HG03354 (cell line): ENCODE data around the gene SLC39A11.
"Not testable (repeated sequence)": the region's sequence is repeated elsewhere in the genome, so short reads cannot be mapped to it uniquely, and the experiment has no call there.

Experiments
- ATAC-seq: cut with Tn5 transposase; IDR thresholded peaks from one replicate; pipeline ENCODE4 v1.9.1; 2021; ENCODE audit warnings: mild to moderate bottlenecking; ENCODE audit not compliant: unreplicated experiment, poor library complexity, severe bottlenecking

The SLC39A11 gene

DNA sequence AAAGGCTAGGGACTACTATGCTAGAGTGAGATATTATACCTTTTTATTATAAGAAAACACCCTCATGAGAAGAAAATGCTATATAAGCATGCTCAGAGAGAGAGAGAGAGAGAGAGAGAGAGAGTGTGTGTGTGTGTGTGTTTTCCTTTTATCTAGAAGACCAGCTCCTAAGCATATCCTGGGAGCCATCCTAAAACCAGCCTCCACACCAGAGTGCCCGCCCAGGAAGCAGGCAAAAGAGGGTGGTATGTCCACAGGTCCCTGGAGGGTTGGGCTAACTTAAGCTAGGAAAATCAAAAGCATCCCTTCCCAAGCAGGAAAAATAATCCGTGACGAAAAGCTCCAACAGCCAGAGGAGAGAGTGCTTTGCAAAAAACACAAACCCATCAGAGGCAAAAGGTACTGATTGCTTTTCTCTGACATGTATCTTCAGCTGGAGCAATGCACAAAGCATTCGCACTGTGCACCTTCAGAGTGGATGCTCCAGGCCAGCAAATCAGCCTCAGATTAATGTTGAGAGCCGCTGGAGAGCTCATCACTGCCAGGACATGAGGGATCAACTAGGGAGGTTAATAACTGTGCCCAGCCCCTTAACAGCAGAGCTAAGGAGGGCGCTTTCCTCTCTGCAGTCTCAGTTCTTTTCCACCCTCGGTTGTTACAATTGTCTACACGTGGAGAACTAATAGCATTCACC, 125.1 kb downstream of the SLC39A11 start:
- no peak for ATAC-seq

- no peak for ATAC-seq
Observed at GRCh38 chr17:72962106-72962505, 130.4 kb downstream of the SLC39A11 start.

- no peak for ATAC-seq
Observed at GRCh38 chr17:72955391-72956140, 136.9 kb downstream of the SLC39A11 start.

DNA sequence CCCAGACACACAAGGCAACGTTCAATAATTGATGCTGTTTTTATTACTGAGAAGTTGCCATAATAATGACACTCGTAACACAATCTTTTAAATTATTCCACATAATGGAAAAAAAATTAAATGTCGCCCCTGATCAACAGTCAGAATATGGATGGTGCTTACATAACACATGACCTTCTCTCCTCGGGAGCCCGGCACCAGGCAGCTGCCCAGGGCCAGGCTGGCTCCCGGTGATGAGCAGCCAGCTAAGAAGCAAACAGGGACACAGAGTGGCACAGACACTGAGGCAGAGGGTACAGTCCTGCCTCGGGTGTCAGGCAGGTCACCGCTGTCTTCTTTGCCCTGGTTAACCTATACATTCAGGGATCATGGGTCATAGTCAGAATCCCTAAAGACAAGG, 137.9 kb downstream of the SLC39A11 start:
- no peak for ATAC-seq

- ATAC-seq, result no peak
Observed at GRCh38 chr17:72953621-72954020, 138.9 kb downstream of the SLC39A11 start.

DNA sequence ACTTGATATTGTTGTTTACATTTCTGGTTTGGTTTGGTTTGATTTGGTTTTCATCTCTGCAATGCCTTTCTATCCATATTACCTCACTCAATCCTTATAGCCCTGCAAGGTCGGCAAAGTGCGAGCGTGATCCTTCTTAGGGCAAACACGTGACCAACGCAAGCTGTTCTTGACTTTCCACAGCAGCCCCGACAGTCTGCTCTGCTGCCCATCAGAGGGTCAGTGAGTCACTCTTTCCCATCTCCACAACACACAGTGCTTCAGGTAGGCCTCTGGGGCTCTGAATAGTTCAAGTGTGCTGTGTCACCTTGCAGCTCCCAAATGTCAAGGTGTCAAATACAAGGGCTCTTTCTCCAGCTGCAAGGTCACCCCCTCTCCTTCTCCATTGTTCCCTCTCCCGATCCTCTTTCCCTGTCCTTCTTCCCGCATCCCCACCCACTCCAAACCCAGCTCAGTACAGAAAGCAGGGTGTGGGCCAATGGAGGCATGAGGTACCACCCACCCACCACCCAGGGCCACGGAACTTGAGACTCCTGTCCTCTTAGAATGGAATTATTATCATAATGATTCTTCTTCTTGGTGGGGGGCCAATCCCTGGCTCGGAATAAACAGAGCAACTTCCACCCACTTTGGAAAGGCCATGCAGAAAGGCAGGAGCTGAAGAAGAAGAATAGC, 139.7 kb downstream of the SLC39A11 start:
- no peak for ATAC-seq

DNA sequence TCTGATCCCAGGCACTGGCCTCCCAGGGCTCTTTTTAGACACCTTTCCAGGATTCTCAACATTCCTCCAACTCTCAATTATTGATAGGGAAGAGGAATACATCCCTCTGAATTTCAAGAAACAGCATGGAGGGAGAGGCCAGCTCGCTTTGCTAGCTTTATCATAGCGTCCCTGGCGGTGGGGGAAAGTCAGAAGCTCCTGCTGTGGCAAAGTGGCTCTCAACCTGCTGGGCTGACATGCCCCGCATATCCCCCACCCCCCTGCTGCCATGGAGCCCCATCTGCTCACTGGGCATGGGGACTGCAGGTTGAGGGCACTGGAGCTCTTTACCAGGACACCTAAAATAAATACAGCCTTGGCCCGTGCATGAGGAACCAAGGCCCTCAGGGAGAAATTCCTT, 140.3 kb downstream of the SLC39A11 start:
- ATAC-seq, result no peak

GRCh38 chr17:72950242-72950931, 142.1 kb downstream of the SLC39A11 start:
- no peak for ATAC-seq

DNA sequence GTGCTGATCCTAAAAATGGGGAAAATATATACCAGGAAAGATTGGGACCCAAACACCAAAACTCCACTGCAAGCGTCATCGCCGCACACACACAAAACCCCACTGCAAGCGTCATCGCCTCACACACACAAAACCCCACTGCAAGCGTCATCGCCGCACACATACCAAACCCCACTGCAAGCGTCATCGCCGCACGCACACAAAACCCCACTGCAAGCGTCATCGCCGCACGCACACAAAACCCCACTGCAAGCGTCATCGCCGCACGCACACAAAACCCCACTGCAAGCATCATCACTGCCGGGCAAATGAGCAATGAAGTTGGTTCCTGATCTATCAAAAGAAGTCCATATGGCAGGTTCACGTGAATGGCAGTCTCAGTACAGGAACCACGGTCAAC, 144.4 kb downstream of the SLC39A11 start:
- ATAC-seq, result no peak

DNA sequence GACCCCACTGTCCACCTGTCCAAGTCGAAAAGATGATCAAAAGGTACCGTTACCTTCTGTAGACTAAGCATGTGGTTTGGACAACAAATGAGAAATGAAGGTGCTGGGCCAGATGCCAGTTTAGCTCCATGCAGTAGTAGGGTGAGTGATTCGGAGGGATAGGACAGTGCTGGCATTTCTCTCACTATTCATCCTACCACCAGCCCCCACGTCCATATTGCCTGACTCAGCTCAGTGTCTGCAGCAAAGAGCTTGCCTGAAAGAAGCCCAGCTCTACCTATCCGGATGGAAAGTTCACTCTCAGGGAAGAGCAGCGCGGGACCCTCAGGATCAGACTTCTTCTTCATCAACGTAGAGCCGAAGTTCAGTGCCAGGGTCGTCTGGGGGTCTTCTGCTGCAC, 145.0 kb downstream of the SLC39A11 start:
- no peak for ATAC-seq

DNA sequence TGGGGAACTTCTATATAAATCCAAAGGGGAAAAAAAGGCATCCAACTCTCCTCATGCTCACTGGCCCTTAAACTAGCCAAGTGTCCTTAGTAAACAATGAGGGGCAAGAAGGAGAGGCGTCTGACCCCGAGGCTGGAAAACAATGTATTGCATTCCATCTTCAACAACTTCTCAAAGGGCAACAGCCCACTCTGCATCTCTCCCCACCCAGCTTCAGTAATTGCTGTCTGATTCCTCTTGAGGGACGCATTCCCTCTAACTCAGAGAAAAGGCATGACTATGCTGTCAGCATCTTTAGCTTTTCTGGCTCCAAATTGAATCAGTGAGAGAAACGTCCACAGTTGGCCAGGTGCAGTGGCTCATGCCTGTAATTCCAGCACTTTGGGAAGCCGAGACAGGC, 145.8 kb downstream of the SLC39A11 start:
- no peak for ATAC-seq

DNA sequence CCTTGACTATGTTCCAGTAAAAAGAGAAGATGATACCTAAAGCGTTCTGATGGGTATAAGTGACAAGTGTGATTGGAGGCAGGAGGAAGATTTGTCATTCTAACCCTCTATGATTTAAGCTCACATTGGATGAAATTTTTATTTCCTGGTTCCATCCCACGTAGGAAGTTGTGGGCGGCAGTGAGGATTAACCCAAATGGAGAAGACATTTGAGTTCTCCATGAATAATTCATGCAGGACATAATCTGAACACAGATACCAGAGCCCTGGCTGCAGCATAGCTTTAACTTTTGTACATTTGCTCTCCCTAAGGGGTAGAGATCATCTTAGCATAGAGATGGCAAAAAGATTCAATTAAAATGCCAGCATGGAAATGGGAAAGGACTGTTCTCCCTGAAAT, 146.3 kb downstream of the SLC39A11 start:
- ATAC-seq, result no peak

DNA sequence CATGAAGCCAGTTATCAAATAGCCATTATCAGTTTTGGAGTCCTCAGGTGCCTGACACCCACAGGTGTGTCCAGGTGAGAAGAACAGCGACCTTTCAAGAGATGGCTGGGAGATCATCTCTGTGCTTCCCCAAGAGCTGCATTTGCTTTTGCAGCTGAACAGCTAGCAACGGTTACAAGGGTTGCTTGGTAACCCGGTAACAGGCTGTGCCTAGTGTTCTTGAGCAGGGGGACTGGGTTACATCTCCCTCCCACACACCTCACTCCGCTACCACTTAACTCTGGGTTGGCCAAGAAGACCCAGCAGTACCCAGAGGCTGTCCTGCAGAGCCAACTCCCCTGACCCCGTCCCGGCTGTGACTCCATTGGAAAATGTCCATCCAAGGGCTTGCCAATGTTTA, 147.0 kb downstream of the SLC39A11 start:
- ATAC-seq, result no peak

- no peak for ATAC-seq
Observed at GRCh38 chr17:72943826-72944689, 148.4 kb downstream of the SLC39A11 start.

DNA sequence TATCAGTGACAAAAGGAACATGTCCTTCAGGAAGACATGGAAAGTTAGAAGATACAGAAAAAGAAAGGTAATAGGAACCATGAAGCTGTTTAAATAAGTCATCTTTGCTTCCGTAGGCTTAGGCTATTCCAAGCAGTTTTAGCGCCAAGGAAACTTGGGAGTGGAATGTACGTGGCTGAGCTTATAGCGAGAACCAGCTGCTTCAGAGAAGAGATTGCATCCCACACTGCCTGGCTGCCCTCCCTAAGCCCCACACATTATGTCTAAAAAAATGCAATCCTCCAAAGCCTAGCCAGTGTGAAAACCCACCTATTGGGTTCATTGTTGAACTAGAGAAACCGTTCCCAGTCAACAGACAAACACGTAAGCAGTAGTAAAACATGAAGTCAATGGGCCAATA, 149.9 kb downstream of the SLC39A11 start:
- no peak for ATAC-seq

GRCh38 chr17:72940496-72940895, 152.0 kb downstream of the SLC39A11 start:
- no peak for ATAC-seq

GRCh38 chr17:72938482-72938881, 154.0 kb downstream of the SLC39A11 start:
- ATAC-seq, result no peak

GRCh38 chr17:72937707-72938106, 154.8 kb downstream of the SLC39A11 start:
- no peak for ATAC-seq

DNA sequence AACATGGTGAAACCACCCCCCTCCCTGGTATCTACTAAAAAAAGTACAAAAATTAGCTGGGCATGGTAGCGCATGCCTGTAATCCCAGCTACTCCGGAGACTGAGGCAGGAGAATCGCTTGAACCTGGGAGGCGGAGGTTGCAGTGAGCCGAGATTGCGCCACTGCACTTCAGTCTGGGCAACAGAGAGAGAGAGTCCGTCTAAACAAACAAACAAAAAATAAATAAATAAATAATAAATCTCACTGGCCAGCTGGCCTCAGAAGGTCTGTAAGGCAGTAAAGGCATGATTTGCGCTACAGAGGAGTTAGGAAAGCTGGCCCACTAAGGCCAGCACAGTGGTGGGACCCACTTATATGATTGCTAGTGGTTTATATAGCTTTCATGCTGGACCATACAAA, 155.2 kb downstream of the SLC39A11 start:
- not testable (repeated sequence) for ATAC-seq
